Activated CD4-positive, alpha-beta T cell treated with anti-CD3 and anti-CD28 coated beads, Interleukin-2, amount 50 U/mL, for 16 hours (primary cell): ENCODE results near the gene AGAP1.
"Not testable (repeated sequence)": the region's sequence is repeated elsewhere in the genome, so short reads cannot be mapped to it uniquely, and the experiment has no call there.

Experiments used
- DNase-seq: peaks from one replicate; pipeline ENCODE4 v3.0.0-alpha.2; 2020

The AGAP1 gene

DNA sequence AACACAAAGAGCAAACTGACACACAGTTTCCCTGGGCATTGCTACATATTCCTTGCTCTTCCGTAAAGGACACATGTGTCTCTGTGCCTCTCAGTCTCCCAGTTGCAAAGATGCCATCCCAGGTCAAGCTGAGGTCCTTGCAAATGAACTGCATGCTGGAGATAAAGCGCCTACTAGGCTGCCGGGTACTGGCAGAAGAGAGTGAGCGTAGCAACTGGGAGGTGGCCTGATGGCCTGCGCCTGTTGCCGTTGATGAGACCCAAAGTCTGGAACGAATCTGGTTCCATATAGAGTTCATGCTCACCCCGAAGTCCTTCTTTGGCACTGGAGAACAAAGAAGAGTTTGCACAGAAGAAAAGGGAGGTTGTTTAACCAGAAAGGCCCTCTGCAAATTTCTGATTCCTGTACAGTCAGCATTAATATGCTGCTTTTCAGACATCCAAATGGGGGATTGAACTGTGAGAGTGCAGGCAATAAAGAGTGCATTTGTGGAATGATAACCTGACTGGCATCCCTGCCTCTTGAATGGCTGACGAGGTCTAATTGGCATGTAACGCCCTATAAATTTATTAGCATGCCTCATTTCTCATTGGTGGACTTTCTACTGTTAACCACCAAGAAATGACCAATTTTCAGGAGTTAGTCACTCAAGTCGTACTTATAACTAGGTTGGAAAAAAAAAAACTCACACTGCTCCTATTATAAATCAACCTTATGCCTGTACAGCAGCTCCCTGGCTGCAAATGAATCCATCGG lies 595.6 kb downstream of the AGAP1 start:
- DNase-seq = no peak

DNA sequence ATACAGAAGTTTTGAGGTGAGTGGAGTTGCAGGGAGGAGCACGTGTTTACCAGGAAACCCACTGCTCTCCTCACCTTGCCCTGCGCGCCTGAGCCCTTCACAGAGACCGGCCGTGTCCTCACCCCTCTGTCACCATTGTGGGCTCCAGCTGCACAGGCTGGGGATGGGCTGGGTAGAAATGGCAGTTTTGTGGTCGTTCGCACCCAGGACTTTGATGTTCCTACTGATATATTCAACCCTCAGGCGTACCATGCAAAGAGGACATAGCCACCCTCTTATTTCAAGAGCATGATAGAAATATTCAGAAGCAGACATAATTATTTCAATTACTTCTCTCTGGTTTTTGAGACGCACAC lies 596.2 kb downstream of the AGAP1 start:
- DNase-seq = no peak

DNA sequence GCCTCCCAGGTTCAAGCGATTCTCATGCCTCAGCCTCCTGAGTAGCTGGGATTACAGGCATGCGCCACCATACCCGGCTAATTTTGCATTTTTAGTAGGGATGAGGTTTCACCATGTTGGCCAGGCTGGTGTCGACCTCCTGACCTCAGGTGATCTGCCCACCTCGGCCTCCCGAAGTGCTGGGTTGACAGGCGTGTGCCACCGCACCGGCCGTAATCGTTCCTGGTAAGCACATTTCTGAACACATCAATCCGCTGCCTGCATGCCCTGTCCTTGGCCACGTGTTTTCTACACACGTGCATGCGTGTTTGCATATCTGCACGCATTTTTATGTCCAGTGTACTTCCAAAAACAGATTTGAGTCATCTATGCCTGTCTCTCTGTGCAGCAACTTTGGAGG lies 597.0 kb downstream of the AGAP1 start:
- DNase-seq = not testable (repeated sequence)

DNA sequence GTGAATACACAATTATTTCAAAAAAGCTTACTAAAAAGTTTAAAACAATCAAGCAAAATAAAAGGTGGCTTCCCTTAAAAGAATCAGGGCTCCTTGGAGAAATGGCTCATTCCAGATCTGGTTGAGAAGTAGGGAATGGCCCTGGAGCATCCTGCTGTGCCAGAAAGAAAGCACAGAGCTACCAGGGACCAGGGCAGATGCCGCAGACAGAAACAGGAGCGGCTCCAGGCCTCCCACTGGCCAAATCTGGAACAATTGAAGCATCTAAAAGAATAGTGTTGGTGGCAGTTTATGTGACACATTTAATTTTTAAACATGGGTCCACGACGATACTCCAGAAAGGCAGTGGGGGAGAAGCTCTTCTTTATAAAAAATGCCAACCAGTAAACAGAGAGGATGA lies 598.9 kb downstream of the AGAP1 start:
- DNase-seq = no peak

DNA sequence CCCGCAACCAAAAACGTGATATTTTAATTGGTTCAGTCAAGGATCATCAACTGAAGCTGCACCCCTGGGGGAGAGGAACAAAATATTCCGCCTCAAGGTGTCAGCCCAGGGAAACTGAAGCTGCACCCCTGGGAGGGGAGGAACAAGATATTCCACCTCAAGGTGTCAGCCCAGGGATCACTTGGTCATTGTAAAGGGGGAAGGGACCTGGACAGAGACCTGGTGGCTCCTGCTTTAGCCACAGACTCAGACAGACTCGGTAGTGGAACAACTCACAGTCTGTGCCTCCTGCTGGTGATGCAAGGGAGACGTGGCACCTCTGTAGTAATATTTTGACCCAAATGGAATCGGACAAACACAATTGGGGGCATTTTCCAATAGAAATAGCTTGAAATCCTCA lies 599.3 kb downstream of the AGAP1 start:
- no peak for DNase-seq

DNA sequence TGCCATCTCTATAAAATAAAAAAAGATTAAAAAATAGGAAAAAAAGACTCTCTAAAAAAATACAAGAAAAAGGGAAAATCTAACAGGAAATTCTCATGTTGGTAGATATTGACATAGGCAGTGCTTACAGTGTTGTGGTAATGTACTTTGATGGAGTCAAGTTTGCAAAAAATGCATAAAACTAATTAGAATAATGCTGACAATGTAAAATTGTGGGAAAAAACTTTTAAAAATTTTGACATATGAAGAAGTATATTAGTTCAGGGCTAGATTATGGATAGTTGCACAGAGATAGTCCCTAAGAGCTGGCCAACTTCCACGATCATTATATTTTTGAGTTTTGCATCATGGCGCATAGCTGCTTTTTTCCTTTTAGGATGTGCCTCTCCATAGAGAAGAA lies 601.7 kb downstream of the AGAP1 start:
- DNase-seq = no peak

DNA sequence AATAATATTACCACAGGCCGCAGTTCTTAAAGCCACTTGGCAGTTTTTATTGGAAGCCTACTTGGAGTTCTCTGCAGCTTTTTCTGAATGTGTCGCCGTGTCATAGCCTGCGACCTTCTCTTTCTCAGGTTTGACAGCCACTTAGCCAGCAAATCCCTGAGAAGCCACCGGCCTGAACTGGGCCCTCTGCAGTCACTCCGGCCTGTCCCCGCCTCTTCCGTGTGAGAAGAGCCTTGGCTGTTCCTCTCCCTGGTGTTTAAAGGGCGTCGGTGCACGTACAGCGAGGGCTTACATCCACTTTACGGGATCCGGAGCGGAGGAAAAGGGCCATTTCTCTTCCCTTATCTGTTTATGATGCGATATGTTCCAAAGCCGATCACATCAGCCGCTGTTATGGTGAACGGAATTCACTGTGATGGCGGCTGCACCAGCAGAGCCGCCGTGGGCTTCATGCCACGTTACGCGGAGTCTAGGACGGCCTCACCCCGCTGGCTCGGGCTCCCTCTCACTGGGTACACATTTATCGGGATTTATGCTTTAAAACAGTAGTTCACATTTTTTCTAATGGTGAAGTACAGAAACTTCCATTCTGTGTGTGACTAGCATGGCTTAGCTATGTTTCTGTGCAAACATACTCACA lies 607.6 kb downstream of the AGAP1 start:
- DNase-seq = no peak

DNA sequence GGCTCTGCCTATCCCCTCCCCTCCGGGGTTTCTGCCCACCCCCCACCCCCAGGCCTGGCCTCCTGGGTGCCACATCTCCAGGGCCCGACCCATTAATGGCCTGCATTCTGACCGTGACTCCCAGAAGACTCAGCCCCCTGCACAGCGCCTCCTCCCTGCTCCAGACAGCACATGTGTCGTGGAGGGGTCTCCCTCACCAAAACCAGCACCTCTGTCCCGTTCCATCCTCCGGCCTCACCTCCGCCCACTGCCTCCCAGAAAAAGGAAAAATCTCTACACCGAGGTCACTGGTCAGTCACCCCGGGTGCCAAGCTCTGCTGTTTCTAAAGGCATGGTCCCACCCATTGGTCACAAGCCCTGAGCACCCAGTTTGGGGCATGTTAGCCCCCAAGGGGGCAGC lies 609.1 kb downstream of the AGAP1 start:
- DNase-seq = no peak

DNA sequence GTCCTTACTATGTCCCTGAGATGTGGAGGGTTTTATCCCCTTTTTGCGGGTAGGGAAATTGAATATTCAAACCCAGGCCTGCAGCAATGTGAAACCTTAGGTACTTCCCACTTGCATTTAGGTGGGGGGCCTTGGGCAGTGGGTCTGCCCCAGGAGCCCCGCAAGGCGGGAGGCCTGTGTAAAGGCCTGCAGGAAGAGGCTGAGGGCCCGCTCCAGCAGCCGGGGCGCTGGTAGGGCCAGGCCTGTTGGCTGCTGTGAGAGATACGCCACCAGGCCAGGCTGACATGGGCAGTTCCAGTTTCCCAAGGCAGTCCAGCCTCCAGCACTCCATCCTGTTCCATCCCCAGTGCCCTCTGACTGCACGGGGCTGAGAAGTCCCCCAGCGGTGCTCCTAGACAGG lies 610.1 kb downstream of the AGAP1 start:
- DNase-seq = no peak

DNA sequence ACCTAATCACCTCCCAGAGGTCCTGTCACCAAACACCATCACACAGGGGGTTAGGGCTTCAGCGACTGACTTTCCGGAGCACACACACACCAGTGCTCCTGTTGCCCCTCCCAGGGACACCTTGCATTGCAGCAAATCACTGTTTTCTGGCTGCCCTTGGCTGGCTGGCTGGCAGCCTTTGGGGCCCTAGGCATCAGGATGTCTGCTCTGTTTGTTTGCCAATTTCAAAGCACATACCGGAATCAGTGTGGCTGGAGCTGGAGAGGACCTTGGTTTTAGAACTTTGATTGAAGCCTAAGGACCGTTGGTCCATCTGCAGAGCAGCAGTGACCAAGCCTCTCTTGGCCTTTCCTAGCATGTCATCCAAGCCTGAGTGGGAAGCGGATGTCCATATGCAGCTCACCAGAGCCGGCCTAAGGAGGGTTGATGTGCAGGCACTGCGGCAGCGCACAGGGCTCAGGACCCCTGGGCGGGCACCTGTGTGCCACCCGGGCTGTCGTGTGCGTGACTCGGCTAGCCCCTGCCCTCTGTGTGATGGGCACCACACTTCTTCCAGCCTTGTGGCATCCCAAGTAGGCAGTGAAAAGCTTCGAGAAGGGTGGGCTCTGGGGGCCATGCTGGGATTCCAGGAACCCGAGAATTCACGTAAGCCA lies 612.2 kb downstream of the AGAP1 start:
- DNase-seq = no peak

DNA sequence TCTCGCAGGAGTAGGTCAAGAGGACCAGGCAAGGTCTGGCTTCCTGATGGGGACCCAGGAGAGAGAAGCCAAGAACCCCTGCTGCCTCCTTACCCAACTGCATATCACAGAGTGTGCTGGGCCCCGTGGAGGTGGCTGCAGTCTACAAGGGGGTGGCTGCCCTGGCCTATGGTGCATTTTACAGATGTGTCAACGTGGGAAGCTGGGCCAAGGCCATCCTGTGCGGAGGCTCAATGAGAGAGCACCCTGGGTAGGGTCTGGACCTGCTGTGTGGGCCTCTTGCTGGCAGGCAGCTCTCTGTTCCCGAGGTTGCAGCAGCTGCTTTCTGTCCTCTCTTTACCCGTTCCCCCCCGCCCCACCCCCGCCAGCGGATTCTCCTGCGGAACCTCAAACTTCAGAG lies 612.9 kb downstream of the AGAP1 start:
- DNase-seq = no peak

DNA sequence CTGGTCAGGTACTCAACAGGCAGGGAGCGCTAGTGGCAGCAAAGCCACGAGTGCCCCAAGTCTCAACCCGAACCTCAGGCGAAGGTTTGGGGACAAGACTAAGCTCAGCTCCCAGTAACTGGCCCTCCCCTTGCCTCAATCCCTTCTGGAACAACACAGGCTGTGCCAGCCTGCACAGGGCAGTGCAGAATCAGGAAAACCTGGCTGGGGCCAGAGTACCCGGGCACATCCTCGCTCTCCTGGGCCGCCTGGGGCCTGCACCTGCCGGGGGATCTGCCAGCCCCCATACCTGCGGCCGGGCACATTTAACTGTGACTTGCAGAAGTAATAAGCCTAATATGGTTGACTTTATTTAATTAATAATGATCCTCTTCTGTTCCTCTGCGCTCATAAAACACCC lies 613.7 kb downstream of the AGAP1 start:
- no peak for DNase-seq

DNA sequence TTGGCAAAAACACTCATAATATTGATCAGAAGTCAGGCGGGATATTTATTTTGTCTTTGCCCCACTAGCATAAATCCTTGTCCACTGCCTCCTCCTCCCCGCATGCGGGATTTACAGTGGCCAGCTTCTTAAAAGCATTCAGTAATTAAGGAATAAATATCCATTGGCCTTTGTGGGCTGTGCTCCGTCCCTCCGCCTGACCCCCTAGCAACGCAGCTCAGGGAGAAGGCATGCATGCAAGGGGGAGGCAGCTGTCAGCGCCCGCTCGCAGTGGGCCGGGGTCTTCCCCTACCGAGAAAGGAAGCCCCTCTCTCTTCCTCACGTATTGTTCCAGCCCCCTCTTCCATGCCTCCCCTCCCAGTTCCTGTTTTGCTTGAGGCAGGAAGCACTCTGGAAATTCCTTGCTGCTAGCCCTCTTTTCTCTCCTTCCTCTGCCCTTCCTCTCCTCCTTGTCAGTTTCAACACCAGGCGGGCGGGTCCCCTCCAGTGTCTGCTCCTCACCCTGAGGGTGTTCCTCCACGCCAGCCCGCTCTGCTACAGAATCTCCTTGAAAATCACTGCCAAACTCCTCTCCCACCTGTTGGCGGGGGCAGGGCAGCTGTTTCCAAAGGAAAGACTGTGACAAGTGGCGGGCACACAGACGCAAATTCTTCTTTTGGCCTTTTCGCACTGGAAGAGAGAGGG lies 614.2 kb downstream of the AGAP1 start:
- DNase-seq = no peak

DNA sequence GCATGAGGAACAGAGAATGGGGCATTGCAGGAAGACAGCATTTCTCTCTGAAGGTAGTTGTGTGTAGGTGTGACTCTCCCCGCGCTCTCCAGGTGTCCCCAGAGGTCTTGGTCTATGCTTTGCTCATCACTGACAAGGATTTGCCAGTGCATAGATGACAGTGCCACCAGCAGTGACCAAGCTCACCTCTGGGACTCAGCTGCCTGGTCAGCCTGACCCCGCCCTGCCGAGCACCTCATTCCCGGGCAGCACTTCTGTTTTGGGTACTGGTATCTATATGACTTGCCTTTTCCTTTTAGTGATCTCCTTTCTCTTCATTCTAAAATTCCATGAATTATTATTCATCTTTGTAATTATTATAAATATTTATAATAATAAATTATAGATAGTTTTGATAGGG lies 615.2 kb downstream of the AGAP1 start:
- DNase-seq = no peak

DNA sequence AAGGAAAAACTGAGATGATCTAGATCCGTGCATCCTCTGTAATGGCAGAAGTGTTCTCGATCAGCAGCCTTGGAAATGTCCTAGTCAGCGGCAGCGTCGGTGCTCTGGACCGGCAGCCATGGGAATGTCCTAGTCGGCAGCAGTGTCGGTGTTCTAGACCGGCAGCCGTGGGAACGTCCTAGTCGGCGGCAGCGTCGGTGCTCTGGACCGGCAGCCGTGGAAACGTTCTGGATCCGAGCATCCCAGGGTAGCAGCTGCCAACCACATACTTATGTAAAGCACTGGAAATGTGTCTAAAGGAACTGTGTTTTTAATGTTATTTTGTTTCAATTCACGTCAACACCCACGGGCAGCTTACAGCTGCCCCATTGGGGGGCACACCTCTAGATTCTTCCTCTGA lies 615.6 kb downstream of the AGAP1 start:
- no peak for DNase-seq

DNA sequence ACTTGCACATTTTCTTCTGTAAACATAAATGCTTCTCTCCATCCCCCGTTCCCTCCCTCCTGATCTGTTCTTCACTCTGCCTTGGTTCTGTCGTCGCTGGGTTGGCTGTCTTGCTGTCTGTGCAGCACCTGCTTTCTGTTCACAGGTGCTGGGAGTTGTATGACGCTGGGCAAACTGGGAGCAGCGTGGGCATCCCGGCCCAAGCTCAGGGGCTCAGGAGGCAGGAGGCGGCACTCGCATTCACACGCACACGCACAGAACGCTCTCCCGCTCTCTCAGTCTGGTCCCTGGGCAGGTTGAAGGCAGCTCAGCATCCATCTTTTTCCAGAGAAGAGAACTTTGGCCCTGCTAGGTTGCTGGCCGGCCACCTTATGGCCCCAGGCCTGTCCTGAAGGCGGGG lies 618.6 kb downstream of the AGAP1 start:
- DNase-seq = no peak

DNA sequence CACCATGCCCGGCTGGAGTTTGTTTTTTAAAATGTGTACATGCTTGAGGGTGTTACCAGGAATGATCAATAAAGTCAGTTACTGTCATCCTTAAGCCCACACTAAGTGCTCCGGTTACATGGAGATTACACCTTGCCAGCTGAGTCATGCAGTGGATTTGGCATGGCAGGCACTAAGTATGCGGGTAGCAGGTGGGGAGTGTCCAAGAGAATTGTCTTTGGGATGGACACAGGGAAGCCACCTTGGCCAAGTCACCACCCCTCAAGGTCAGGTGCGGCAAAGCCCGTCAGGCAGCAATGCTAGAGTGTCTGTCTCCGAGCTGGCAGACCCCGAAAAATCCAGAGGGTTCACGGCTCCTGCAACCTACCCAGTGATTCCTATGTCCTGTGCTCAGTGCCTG lies 619.6 kb downstream of the AGAP1 start:
- no peak for DNase-seq

DNA sequence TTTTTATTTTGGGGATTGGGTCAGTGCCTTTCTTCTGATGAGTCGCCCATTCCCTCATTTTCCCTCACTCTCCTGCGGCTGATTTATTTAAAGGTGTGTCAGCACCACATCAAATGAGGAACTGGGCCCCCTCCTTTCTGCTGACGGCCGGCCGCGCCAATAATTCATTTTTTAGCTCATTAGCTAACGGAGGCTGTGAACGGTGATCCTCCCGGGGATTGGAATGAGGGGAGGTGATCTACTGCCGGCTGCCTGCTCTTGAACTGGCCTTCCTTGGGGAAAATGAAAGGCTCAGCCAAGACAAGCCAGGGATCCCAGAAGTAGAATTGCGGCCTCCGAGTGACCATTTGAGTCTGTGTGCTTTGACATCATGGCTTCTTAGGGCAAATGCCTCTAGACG lies 620.1 kb downstream of the AGAP1 start:
- no peak for DNase-seq

DNA sequence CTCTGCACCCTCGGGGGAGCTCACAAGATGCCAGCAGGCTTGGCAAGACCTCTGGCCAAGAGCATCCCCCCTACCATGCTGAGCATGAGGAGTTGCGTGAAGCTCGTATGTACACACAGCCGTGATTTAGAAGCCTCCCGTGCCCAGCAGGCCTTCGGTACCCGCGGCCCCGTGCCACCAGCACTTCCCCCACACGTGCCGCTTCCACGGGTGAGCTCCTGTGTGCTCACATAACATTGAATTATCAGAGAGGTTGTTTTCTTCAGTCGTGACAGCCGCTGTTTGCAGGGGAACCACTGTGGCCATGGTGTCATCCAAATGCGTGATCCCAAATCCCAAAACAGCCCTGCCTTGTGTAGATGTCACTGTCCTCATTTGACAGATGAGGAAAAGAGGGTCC lies 621.1 kb downstream of the AGAP1 start:
- DNase-seq = no peak

DNA sequence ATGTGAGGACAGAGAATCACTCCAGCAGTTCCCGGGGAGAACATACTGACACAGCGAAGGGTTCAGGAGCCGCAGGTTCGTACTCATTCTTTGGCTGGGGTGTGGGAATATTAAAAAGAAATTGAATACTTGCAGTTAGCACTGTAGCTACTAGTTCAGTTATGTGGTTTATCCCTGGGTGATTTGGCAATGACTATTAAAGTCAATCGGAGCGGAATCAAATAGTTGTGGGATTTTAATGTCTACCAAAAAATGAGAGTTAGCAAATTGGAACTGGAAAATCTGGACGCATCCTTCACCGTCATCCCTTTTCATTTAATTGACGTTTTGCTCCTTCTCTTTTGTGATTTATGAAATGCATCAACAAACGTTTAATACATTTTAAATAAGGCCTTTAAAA lies 623.6 kb downstream of the AGAP1 start:
- DNase-seq = no peak

DNA sequence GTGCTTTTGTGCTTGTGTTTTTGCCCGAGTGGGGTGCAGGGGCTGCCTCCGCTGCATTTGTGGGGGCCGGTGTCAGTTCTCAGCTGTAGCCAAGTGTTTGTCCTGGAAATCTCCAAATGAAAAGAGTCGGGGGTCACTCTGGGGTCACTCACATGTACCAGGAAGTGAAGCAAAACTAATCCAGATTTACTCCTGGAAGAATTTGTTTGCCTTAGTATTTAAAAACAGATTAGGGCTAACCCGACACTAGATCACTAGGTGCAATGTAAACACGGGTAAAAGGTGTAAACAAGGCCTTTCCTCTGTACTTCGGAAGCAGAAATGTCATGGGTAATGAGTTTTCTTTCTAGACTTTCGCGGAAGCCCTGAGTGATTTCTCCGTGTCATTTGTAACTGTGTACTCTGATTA lies 624.0 kb downstream of the AGAP1 start:
- DNase-seq = no peak

DNA sequence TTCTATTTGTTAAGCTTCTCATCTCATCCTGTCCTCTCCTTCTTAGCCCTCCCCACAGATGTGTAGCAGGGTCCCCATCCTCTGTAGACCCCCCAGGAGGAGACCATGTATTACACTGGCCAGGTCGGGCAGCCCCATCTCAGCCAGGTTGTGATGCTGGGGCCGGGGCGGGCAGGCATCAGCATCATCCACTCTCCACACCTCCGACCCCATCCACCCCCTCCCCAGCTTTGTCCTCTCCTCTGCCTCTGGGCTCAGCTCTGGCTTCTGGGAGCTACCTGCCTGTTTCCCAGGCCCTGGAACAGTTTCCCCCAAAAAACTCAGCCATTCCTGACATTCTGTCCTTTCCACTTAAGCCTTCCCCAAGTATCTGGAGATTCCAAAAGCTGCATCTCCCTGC lies 625.2 kb downstream of the AGAP1 start:
- DNase-seq = no peak

DNA sequence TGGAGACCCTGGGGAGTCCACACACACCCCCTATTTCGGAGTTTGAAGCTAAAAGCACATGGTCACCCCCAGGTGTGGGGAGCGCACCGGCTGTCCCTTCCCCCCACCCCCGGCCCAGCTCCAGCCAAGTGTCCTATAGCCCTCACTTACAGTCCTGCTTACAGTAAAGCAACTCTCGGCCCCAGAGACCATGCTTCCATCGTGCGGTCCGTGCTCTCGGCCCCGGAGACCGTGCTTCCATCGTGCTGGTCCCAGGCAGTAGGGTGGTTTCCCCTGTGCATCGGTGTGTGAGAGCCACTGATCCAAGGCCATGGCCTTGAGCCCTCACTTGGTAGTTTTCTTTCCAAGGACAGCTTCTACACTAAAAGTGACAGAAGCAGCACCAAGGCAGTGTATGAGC lies 625.6 kb downstream of the AGAP1 start:
- no peak for DNase-seq

DNA sequence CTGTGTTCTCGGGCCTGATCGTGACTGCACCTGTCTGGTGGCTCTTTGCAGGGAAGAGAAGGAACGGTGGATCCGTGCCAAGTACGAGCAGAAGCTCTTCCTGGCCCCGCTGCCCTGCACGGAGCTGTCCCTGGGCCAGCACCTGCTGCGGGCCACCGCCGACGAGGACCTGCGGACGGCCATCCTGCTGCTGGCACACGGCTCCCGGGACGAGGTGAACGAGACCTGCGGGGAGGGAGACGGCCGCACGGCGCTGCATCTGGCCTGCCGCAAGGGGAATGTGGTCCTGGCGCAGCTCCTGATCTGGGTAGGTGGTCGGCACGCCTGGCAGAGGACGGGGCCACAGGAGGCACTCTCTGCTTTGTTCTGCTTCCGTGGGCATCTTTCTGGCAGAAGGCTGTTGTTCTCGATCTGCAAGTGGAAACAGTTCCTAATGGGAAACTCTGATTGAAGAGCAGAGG lies 626.3 kb downstream of the AGAP1 start:
- no peak for DNase-seq
